GM03348 (cell line): Measurements from ENCODE around the gene TPP1.

ENCODE experiments used
- DNase-seq: peaks from one replicate; pipeline ENCODE4 v3.0.0; 2012; ENCODE audit warnings: low spot score

The TPP1 gene

DNA sequence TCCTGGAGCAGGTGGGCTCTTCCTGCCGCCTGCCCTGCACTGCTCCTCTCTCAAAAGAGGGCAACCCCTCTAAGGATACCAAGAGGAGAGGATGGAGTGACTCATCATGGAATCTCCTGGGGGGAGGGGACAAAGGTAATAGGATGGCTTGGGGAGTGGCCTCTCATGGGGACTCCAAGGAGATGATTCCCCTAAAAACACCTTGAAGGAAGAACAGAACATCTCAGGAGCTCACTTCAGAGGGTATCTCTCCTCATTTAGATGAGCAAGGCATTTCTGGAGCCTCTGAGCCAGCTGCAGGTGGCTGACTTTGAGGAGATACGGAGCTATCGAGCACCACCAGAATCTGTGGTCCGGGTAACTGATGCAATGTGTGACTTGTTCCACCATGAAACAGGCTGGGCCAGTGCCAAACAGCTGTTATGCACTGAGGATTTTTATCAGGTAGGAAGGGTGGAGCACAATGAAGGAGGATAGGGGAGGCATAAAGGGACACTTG, 56.1 kb downstream of the TPP1 start:
- no peak for DNase-seq
